Activated B cell treated with CpG ODN at 0.5 μM for 24 hours (primary cell): Measurements from ENCODE around the gene U2AF1L4. TPM values are rescaled to one million over a fixed set of nuclear protein-coding genes. Genes with fewer than 3 reads are reported as not detected.

Source experiments
- ATAC-seq: fragments of 200-7000 bp; cut with Tn5 transposase; one replicate; pipeline ENCODE4 v1.10.0; 2021; ENCODE audit warnings: low read depth, mild to moderate bottlenecking, moderate library complexity
- CTCF ChIA-PET: fragments of 350-600 bp; sonication (Branson Sonifier 250); formaldehyde crosslinking; loops from one replicate; lab custom pipeline; 2021; ENCODE audit warnings: antibody characterized with exemption; lab: Charles Lee
- POLR2A ChIA-PET: fragments of 350-600 bp; sonication (Branson Sonifier 250); formaldehyde crosslinking; loops from one replicate; lab custom pipeline; 2021; ENCODE audit warnings: antibody characterized with exemption; lab: Charles Lee
- DNase-seq: peaks from one replicate; pipeline ENCODE4 v3.0.0; 2022
- H3K27ac Mint-ChIP-seq: one replicate; pipeline ENCODE4 v1.8.0; 2020; ENCODE audit warnings: mixed read lengths
- H3K27me3 Mint-ChIP-seq: one replicate; pipeline ENCODE4 v1.8.0; 2021; ENCODE audit warnings: mixed read lengths
- H3K36me3 Mint-ChIP-seq: one replicate; pipeline ENCODE4 v1.8.0; 2021; ENCODE audit warnings: low read depth, mixed read lengths
- H3K4me1 Mint-ChIP-seq: one replicate; pipeline ENCODE4 v1.8.0; 2021; ENCODE audit warnings: mixed read lengths
- H3K4me3 Mint-ChIP-seq: one replicate; pipeline ENCODE4 v1.8.0; 2020; ENCODE audit warnings: mild to moderate bottlenecking, mixed read lengths
- H3K9me3 Mint-ChIP-seq: one replicate; pipeline ENCODE4 v1.8.0; 2020; ENCODE audit warnings: mixed read lengths
- CTCF ChIP-seq: fragments of 200-600 bp; IDR thresholded peaks from one replicate; pipeline ENCODE4 v1.8.0; 2022; ENCODE audit warnings: antibody characterized with exemption, mild to moderate bottlenecking
- intact Hi-C: fragments of 100-400 bp; cut with micrococcal nuclease; formaldehyde crosslinking; loops from one replicate; pipeline ENCODE4 v1.15.1; 2024
- total RNA-seq: library from RNA; stranded (reverse); gene quantifications from 2 replicates; pipeline ENCODE4 v1.2.3, GENCODE V29; 2022

U2AF1L4 gene, protein sequence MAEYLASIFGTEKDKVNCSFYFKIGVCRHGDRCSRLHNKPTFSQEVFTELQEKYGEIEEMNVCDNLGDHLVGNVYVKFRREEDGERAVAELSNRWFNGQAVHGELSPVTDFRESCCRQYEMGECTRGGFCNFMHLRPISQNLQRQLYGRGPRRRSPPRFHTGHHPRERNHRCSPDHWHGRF
- total RNA-seq = 41.0 and 46.1 TPM in 2 replicates

DNA sequence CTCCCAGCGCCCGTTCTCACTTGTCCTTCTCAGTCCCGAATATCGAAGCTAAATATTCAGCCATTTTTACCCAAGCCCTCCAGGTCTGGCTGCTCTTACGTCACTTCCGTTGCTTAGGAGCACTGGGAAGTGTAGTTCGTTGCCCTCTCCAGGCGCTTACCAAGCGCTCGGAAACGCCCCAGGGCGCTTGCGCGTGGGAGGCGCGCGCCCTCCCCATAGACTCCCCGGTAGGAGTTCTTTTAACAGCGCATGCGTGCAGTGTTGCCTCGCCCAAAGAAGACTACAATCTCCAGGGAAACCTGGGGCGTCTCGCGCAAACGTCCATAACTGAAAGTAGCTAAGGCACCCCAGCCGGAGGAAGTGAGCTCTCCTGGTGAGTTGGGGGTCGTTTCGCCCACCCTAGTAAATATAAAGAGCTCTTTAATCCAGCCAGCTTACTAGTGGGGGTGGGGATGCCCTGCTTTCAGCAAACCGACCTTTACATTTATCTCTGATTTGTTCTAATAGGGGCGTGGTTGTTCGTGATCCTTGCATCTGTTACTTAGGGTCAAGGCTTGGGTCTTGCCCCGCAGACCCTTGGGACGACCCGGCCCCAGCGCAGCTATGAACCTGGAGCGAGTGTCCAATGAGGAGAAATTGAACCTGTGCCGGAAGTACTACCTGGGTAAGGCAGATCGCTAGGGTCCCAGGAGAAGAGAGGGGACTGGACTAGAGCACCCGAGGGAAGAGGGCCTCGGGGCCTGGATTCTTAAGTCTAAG lies at the start of gene U2AF1L4, which contains the start of gene PSENEN:
U2AF1L4 (minus strand) TSS at position 91 of the 759 bp plus-strand sequence; CDS start at position 64, 27 bp downstream.
PSENEN (plus strand) TSS at position 324 of the 759 bp plus-strand sequence; CDS start at position 604, 280 bp downstream.
- DNase-seq (peak; percentile 89), ATAC-seq (peak; percentile 41)
- POLR2A ChIA-PET = interaction anchor here (0.6 to 5.2 kb wide), 24 partner anchors 12 to 1155 kb away, joined by 3 to 69 read pairs (median 4); partner anchors contain the start of genes COX6B1, HSPB6, NFKBID and POLR2I
- Mint-ChIP-seq H3K9me3 (no peaks in the 10 kb centered on the region), H3K4me1 (peaks cover 69% of the 10 kb centered on the region), H3K27ac (peak within 1 kb of the TSS; percentile 99), H3K4me3 (peak within 1 kb of the TSS; percentile 92), H3K36me3 (peaks cover 32% of the 10 kb centered on the region), H3K27me3 (no peaks in the 10 kb centered on the region)
- CTCF ChIA-PET = interaction anchor here (1.0 to 1.6 kb wide), 2 partner anchors 11 to 51 kb away, joined by 3 to 4 read pairs; no protein-coding TSS in a partner anchor
- intact Hi-C loops = loop anchor here (1.0 to 10.0 kb wide), 7 partner anchors 29 to 1569 kb away; partner anchors contain the start of genes HAUS5, OVOL3, POLR2I and SDHAF1
- no peak for TF ChIP-seq CTCF

GRCh38 chr19:35793381-35794165 lies 48.4 kb upstream of the U2AF1L4 start:
- Mint-ChIP-seq H3K4me3 (no peak overlapping the region), H3K9me3 (no peaks in the 10 kb centered on the region), H3K36me3 (no peaks in the 10 kb centered on the region), H3K27me3 (peaks cover 23% of the 10 kb centered on the region), H3K27ac (no peak overlapping the region), H3K4me1 (peaks cover 3% of the 10 kb centered on the region)
- no peak for TF ChIP-seq CTCF
- ChIA-PET CTCF (no interaction called here), POLR2A (no interaction called here)
- DNase-seq = no peak
- peak; percentile 37 for ATAC-seq
- intact Hi-C loops = no loop called here

DNA sequence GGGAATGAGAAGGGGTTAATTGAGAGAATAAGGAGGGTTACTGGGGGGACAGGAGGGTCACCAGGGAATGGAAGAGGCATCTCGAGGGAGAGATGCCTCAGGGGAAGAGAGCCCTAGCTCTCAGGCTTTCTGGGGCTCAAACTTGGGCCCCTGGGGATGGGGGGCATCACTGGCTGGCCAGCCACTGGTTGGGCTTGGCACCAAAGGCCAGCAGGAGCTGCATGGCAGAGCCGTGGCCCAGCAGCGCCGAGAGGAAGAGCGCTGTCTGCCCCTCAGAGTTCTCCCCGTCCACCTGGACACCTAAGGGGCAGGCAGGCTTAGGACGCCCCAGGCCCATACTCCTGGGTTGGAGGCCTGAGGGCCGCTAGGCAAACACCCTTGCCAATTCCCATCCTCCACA lies 47.7 kb upstream of the U2AF1L4 start:
- Mint-ChIP-seq H3K9me3 (no peaks in the 10 kb centered on the region), H3K36me3 (no peaks in the 10 kb centered on the region), H3K27me3 (peaks cover 19% of the 10 kb centered on the region), H3K27ac (no peak overlapping the region), H3K4me1 (peaks cover 3% of the 10 kb centered on the region), H3K4me3 (no peak overlapping the region)
- ATAC-seq = no peak
- DNase-seq = no peak
- no peak for TF ChIP-seq CTCF
- ChIA-PET CTCF (no interaction called here), POLR2A (no interaction called here)
- intact Hi-C loops = no loop called here

DNA sequence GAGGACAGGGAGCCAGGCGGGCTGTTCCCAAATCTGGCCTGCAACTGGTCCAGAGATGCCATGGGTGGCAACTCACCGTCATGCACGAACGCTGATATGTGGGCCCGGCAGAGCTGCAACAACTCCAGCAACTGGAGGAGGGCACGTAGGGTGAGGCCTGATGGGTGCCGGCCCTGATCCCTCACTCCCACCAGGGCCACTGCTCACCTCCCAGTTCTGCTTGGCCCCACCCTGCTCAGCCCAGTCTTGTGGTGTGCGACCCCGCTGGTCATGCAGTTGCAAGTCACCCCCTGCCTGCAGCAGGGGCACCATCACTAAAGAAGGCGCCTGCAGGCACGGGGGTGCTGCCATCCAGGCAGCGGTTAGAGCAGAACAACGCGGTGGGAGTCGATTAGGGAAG lies 47.1 kb upstream of the U2AF1L4 start:
- H3K36me3 Mint-ChIP-seq = no peaks in the 10 kb centered on the region
- H3K27ac Mint-ChIP-seq = no peak overlapping the region
- DNase-seq = no peak
- H3K4me1 Mint-ChIP-seq = peaks cover 3% of the 10 kb centered on the region
- ChIA-PET CTCF (no interaction called here), POLR2A (no interaction called here)
- no peaks in the 10 kb centered on the region for H3K9me3 Mint-ChIP-seq
- intact Hi-C loops = no loop called here
- no peak for ATAC-seq
- peaks cover 17% of the 10 kb centered on the region for H3K27me3 Mint-ChIP-seq
- TF ChIP-seq CTCF = no peak
- no peak overlapping the region for H3K4me3 Mint-ChIP-seq
